ENCODE measurements around the gene PRDM4.

DNA sequence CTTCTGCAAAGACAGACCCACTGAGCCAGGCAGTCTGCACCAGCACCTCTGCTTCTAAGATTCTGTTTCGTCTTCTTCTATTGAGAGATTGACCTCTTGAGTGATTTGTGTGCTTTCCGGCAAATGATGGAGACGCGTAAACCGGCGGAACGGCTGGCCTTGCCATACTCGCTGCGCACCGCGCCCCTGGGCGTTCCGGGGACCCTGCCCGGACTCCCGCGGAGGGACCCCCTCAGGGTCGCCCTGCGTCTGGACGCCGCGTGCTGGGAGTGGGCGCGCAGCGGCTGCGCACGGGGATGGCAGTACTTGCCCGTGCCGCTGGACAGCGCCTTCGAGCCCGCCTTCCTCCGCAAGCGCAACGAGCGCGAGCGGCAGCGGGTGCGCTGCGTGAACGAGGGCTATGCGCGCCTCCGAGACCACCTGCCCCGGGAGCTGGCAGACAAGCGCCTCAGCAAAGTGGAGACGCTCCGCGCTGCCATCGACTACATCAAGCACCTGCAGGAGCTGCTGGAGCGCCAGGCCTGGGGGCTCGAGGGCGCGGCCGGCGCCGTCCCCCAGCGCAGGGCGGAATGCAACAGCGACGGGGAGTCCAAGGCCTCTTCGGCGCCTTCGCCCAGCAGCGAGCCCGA, 14.3 kb upstream of the PRDM4 start:
- TF ChIP-seq, protein P1, sequence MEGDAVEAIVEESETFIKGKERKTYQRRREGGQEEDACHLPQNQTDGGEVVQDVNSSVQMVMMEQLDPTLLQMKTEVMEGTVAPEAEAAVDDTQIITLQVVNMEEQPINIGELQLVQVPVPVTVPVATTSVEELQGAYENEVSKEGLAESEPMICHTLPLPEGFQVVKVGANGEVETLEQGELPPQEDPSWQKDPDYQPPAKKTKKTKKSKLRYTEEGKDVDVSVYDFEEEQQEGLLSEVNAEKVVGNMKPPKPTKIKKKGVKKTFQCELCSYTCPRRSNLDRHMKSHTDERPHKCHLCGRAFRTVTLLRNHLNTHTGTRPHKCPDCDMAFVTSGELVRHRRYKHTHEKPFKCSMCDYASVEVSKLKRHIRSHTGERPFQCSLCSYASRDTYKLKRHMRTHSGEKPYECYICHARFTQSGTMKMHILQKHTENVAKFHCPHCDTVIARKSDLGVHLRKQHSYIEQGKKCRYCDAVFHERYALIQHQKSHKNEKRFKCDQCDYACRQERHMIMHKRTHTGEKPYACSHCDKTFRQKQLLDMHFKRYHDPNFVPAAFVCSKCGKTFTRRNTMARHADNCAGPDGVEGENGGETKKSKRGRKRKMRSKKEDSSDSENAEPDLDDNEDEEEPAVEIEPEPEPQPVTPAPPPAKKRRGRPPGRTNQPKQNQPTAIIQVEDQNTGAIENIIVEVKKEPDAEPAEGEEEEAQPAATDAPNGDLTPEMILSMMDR (IDR thresholded peaks at IDR 0.05) = no peak
- TF ChIP-seq GATA2 (CRISPR knock-in tag; IDR thresholded peaks at IDR 0.05) = no peak
- no peak for TF ChIP-seq POLR2AphosphoS5 (IDR thresholded peaks at IDR 0.05; ENCODE audit: low read depth, low read length)
- no peak for TF ChIP-seq RFX5 (IDR thresholded peaks at IDR 0.05; ENCODE audit: low read length)
- TF ChIP-seq EP300 (IDR thresholded peaks at IDR 0.05; ENCODE audit: borderline replicate concordance in 1 of 2, low read depth in 1 of 2, low read length in 1 of 2) = no peak
- no peak for TF ChIP-seq EZH2phosphoT487 (IDR thresholded peaks at IDR 0.05; ENCODE audit: borderline replicate concordance, low read depth)
- no peak for TF ChIP-seq TAF1 (IDR thresholded peaks at IDR 0.05; ENCODE audit: borderline replicate concordance, low read depth, low read length)
- no peak for TF ChIP-seq RAD21 (IDR thresholded peaks at IDR 0.05; ENCODE audit: low read length)
- no peak for TF ChIP-seq YY1 (IDR thresholded peaks at IDR 0.05; ENCODE audit: low read depth)
- TF ChIP-seq, protein P2, sequence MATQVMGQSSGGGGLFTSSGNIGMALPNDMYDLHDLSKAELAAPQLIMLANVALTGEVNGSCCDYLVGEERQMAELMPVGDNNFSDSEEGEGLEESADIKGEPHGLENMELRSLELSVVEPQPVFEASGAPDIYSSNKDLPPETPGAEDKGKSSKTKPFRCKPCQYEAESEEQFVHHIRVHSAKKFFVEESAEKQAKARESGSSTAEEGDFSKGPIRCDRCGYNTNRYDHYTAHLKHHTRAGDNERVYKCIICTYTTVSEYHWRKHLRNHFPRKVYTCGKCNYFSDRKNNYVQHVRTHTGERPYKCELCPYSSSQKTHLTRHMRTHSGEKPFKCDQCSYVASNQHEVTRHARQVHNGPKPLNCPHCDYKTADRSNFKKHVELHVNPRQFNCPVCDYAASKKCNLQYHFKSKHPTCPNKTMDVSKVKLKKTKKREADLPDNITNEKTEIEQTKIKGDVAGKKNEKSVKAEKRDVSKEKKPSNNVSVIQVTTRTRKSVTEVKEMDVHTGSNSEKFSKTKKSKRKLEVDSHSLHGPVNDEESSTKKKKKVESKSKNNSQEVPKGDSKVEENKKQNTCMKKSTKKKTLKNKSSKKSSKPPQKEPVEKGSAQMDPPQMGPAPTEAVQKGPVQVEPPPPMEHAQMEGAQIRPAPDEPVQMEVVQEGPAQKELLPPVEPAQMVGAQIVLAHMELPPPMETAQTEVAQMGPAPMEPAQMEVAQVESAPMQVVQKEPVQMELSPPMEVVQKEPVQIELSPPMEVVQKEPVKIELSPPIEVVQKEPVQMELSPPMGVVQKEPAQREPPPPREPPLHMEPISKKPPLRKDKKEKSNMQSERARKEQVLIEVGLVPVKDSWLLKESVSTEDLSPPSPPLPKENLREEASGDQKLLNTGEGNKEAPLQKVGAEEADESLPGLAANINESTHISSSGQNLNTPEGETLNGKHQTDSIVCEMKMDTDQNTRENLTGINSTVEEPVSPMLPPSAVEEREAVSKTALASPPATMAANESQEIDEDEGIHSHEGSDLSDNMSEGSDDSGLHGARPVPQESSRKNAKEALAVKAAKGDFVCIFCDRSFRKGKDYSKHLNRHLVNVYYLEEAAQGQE (IDR thresholded peaks at IDR 0.05; ENCODE audit: low read depth, low read length) = peak; percentile 61; the same call in 1 of the 2 replicates
- no peak for TF ChIP-seq MEF2A (IDR thresholded peaks at IDR 0.05; ENCODE audit: borderline replicate concordance, low read depth)
- TF ChIP-seq, protein P3, sequence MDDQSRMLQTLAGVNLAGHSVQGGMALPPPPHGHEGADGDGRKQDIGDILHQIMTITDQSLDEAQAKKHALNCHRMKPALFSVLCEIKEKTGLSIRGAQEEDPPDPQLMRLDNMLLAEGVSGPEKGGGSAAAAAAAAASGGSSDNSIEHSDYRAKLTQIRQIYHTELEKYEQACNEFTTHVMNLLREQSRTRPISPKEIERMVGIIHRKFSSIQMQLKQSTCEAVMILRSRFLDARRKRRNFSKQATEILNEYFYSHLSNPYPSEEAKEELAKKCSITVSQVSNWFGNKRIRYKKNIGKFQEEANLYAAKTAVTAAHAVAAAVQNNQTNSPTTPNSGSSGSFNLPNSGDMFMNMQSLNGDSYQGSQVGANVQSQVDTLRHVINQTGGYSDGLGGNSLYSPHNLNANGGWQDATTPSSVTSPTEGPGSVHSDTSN (IDR thresholded peaks at IDR 0.05) = no peak
- no peak for TF ChIP-seq CHD2 (IDR thresholded peaks at IDR 0.05; ENCODE audit: low read length, partially characterized antibody)
- TF ChIP-seq USF2 (IDR thresholded peaks at IDR 0.05; ENCODE audit: borderline replicate concordance, low read depth, low read length) = no peak
